Neural cell (in vitro differentiated cells): ENCODE results near the gene RASGEF1C.

Experiments used
- CTCF ChIP-seq: fragments of 450-650 bp; IDR thresholded peaks from 2 replicates; pipeline ENCODE4 v1.5.1; 2014; ENCODE audit warnings: antibody characterized with exemption, mild to moderate bottlenecking, moderate library complexity; ENCODE audit not compliant: poor library complexity, severe bottlenecking
- MXI1 ChIP-seq: fragments of 450-650 bp; conservative IDR thresholded peaks from 2 replicates; pipeline ENCODE4 v1.6.1; 2014; ENCODE audit warnings: antibody characterized with exemption, mild to moderate bottlenecking; ENCODE audit not compliant: poor library complexity, severe bottlenecking
- POLR2AphosphoS5 ChIP-seq: IDR thresholded peaks from 2 replicates; pipeline ENCODE4 v1.6.1; 2012
- SMC3 ChIP-seq: fragments of 450-650 bp; conservative IDR thresholded peaks from 2 replicates; pipeline ENCODE4 v1.6.1; 2014; ENCODE audit warnings: antibody characterized with exemption, mild to moderate bottlenecking, moderate library complexity; ENCODE audit not compliant: poor library complexity

DNA sequence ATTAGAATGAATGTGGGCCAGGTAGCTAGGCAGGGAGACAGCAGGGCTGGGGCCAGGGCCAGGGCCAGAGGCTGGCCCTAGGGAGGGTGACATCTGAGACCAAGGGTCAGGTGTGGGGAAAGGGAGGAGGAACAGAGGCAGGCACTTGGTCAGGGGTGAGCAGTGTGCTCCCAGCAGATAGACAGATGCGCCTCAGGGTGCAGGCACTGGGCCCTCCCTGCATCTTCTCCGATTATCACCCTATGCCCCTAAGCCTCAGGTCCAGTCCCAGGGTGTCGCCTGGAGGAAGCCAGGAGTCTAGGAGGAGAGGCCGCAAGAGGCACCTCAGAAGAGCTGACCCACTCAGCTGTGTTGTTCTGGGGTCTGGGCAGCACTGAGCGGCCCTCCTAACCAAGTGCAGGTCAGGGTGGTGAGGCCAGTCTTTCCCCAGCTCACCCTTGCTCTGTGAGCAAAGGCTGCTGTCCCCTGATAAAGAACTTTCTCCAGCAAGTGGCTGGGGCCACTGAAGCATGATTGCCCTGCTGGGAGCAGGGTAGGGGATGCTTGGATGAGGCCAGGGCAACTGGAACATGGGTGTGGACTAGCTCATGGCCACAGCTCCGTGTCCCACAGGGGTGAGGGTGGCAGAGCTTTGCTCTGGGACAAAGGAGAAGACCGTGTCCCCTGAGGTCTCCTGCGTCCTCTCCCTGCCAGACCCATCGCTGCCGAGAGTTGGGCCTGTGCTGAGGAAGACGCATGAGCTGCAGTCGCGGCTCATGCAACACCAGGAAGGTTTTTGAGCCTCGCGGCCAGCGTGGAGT, 2.1 kb upstream of the RASGEF1C start:
- TF ChIP-seq POLR2AphosphoS5, result no peak
- no peak for TF ChIP-seq CTCF
- no peak for TF ChIP-seq SMC3
- no peak for TF ChIP-seq MXI1
